Activated naive CD4-positive, alpha-beta T cell treated with anti-CD3 and anti-CD28 coated beads, Interleukin-2, amount 50 U/mL, for 16 hours (primary cell): ENCODE results near the gene AGTRAP.

ENCODE experiments used
- DNase-seq: peaks from one replicate; pipeline ENCODE4 v3.0.0-alpha.2; 2020

The AGTRAP gene

DNA sequence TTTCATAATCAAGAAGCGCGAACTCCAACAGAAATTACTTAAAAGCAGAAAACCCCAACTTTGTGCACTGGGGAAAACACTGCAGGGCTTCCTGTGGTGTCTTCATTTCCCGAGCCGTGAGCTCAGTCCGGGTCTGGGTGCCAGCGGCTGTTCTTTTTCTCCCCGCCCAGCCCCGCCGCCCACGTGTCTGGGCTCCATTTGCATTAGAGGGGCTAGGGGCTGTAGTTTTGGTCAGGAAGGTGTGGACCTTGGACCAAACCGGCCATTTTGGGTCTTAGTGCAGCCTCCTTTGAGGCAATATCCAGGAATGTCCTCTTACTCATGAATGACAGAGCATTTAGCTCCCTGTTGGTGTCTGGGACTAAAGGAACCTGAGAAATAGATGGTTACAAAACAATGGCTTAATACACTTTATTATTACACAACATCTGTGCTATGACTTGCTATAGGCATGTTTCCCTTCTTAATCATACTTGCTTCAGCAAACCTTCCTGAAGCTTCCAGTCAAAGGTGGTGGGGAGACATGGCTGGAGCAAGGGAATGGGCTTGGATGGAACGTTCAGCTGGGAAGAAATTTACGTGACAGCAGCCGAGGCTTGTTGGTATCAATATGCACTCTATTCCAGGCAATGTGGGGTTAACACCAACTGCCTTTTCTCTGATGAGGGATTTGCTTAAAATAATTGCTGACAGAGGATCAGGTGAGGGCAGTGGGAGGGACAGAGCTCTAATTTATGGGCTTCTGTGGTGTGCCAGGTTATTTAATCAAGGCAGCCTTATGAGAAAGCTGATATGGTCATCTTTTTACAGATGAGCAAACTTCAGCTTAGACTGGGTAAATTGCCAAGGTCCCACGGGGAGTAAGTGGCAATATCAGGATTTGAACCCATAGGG lies 1.1 kb downstream of the AGTRAP start:
- DNase-seq = peak; percentile 39

DNA sequence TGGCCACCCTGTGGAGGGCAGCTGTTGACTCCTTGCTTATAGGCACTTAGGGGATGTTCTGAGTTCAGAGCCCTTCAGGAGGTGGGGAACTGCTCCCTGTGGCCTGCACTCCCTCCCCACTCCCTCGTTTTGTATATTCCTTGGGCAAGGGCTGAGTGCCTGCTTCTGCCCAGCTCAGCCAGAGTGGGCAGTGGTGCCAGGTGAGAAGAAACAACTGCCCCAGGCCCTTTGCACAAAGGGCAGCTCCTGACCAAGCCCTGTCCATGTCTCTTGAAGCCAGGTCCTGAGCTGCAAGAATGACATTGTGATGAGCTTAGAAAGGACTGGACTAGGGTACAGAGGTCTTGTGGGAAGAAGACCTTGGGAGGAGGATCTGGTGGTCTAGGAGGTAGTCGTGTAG lies 2.2 kb downstream of the AGTRAP start:
- no peak for DNase-seq

DNA sequence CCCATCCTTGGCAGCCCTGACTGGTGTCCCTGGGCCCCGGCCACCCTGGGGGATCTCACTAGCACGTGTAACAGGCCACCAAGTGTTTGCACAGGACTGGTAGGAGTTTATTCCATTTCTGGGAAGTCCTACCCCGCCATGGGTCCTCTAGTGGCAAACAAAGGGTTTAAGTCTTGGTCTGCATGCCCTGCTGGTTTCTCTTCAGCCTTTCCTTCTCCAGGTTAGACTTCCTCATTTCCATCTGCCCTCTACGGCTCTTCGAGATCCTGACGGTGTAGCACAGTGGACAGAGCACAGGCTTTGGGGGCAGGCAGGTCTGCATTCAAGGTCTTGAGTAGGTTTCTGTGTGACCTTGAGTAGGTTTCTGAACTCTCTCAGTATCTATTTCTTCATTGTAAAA lies 2.8 kb downstream of the AGTRAP start:
- DNase-seq = no peak

DNA sequence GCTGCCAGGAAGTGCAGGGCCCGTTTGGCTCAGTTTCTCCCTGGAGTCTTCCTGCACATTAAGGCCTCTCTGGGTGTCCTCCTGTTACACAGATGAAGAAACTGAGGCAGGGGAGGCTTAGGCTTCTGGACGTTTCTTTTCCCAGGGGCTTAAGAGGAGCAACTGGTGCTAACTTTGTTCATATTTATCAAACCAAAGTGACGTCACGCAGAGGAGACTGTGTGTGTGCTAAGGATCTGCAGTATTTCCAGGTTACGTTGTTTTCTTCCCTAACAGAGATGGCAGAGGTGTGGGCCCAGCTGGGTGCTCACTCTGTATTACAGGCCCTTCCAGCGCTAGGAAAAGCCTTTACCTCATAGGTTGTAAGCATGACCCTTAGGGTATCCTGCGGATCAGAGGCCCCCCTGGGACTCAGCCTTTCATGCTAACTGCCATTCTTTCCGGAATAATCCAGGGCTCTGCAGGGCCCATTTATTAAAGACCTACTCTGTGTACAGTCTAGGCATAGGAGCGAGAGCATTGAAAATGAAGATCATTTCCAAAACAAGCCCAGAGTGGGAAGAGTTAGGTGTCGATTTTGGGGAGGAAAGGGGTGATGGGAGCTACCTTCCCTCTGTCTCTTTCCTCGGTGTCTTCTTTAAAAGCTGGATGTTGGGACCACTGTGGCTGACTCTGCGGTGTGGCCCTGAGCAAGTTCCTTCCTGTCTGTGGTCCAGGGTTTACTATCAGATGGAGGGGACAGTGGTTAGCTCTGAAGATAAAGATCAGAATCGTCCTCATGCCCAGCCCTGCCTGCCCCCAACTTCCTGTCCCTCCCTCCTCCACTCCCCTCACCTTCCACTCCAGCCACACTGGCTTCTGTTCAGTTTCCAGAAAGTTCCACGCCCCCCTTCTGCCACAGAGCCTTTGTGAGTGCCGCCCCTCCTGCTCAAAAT lies 4.6 kb downstream of the AGTRAP start:
- DNase-seq = no peak

DNA sequence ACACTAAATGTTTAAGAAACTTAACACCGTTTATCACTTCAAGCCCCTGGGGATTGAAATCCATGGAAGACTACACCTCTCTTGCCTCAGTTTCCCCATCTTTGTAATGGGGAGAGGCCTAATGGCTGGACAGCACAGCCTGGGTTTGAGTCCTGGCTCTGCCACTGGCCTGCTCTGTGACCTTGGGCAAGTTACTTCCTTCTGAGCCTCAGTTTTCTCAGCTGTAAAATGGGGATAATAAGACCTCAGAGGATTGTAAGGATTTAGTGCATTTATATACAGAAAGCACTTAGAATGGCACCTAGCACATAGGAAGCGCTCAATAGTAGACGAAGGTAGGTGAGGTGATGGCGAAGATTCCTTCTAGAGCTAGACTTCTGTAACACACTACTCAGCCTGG lies 5.5 kb downstream of the AGTRAP start:
- DNase-seq = no peak

DNA sequence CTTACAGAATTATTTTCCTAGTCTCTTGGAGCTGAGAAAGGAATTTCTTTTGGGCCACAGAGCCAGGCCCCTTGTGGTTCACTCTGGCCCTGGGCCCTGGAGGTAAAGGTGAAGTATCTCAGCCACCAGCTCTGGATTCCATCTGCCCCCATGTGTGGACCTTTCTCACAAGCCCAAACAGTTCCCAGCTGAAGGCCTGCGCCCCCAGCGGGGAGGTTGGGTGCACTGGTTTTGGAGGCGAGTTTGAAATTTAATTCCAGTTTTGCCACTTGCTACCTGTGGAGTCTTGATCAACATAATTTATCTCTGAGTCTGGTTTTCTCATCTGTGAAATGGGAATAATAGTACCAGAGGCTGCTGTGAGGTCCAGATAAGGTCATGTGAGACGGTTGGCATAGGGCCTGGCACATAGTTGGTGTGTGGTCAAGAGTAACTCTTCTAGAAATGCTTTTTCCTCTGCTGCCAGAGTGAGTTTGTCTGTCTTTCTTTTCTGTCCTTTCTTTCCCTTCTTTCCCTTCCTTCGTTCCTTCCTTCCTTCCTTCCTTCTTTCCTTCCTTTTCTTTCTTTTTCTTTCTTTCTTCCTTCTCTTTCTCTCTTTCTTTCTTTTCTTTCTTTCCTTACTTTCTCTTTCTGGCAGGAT lies 6.1 kb downstream of the AGTRAP start:
- no peak for DNase-seq

DNA sequence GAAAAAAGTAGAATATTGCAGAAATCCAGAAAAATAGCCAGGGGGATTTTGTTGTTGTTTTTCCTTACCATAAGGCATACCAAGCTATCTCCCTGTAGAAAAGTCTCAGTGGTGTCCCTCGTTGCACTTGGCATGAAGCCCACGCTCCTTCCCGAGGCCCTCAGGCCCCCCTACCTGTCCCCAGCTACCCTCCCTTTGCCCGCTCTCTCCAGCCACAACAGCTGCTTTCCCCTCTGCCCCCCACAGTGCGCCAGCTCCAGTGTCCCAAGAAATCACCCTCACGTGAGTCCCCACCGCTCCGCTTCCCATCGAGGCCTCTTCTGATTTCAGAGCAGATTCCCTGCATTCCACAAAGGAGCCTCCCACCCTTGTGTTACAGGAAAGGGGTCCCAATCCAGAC lies 8.4 kb downstream of the AGTRAP start:
- no peak for DNase-seq

DNA sequence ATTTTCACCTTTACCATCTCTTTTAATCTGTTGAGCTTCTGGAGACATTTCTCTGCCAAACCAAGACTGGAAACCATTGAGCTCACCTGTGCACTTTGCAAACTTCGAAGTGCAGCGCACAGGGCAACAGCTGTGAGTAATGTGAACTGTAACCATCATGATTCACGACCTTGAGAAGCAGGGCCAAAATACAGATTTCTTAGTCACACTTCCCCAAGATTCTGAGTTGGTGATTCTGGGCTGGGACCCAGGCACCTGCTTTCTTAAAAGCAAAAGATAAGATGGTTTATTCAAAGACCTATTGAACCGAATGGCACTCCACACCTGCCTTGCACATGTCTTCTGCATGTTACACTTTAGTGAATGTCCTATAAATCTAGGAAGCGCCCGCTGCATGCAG lies 10.2 kb downstream of the AGTRAP start:
- DNase-seq = no peak

DNA sequence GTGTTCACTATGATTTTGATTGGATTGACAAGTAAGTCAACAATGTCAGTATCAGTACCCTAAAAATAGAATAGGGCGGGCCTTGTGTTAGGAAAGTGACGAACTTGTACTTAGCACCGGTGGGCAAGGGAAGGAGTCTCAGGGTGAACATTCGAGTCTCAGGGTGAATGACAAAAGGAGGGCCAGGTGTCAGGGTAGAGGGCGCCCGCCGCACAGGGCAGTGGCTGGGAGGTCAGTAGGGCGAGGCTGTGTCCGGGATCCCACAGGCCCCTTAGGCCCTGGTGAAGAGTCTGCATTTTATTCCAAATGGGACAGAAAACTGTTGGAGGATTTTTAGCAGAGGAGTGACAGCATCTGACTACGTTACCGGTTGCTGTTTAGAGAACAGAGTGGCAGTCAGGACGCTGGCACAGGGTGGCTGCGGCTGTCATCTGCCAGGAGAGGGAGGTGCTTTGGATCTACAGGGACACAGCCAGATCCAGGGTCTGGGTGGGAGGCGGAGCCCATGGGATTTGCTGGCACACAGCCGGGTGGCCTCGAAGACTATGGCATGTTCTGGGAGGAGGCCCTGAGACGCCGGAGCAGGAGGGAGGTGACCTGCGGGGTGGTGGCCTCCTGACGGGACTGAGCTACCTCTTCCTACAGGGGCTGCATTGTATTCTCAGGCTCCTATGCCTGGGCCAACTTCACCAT lies 11.0 kb downstream of the AGTRAP start:
- DNase-seq = no peak

DNA sequence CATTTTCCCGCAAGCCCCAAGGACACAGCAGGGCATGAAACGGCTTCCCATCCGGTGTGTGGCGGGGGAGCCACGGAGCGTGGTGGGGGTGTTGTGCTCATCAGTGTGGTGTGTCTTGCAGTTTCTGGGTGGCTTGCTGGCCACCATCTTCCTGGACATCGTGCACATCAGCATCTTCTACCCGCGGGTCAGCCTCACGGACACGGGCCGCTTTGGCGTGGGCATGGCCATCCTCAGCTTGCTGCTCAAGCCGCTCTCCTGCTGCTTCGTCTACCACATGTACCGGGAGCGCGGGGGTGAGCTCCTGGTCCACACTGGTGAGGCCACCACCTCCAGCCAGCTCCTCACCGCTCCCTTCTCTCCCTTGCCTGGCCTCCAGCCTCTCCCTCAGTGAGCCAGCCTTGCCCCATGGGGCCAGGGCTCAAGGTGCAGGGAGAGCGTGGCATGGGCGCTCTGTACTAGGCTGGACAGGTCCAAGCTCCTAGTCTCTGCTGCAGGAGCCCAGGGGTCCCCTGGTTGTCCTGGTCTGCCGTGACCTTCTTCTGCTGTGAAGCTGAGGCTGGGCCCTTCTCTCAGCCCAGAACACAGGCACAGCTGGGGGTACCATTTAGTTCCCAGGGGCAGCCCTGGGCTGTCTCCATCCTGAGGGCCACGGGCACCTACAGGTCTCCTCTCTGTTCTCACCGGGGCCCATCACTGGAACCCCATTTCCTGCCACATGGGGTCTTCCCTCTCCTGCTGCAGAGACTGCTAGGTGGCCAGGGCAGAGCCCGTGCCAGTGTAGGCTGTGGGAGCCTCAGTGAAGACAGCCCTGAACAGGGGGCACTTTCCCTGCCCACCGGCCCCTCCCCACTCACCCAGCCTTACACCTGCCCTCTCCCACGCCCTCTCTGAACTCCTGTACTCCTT lies 12.6 kb downstream of the AGTRAP start:
- no peak for DNase-seq

DNA sequence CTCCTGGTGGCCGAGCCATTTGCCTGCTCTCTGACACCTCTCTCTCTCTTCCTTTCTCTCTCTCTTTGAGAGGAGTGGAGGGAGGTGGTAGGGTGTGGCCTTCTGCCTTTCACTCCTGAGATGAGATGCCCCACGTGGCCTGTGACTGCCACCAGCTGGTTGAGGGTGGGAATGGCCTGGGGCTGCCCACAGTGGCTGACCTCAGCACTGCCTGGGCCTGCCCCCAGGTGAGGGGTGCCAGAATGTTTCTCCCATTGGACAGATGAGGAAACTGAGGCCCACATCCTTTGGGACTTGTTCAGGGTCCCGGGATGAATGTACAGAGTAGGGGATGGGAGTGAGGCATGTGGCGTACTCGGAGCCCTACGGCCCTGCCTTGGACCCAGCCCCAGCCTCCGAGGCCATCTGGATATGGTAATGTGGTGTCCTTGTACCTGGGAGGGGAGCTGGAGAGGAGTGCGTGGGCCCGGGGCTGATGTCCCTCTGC lies 13.3 kb downstream of the AGTRAP start:
- peak; percentile 47 for DNase-seq

DNA sequence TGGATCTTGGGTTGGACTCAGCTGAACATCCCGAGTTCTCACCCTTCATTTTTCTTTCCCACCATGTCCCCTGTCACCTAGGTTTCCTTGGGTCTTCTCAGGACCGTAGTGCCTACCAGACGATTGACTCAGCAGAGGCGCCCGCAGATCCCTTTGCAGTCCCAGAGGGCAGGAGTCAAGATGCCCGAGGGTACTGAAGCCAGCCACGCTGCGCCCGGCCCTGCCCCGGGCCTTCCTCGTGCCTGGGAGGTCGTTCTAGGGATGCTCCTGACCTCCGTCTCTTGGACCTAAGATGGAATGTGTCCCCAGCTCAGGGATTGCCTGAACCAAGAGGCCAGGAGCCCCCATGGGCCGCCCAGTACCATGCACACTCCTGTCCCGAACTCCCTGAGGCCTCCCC lies 14.1 kb downstream of the AGTRAP start:
- DNase-seq = no peak

DNA sequence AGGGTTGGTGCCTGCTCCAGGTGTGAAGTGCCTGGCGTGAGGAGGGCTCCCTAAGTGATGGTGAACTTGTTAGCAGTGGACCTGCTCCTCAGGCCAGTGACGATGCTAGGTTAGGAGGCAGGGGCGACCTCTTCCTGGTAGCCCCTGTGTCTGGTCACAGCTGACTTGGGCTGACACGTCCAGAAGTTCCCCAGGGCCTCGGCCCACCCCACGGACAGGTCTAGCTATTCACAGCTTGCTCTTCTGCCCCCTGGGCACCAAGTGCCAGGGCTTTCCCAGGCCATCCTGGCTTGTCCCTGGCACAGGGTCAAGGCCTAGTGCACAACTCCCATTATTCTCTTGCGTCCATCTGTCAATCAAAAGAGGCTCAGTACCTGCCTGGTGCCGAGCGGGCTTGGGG lies 15.2 kb downstream of the AGTRAP start:
- no peak for DNase-seq

DNA sequence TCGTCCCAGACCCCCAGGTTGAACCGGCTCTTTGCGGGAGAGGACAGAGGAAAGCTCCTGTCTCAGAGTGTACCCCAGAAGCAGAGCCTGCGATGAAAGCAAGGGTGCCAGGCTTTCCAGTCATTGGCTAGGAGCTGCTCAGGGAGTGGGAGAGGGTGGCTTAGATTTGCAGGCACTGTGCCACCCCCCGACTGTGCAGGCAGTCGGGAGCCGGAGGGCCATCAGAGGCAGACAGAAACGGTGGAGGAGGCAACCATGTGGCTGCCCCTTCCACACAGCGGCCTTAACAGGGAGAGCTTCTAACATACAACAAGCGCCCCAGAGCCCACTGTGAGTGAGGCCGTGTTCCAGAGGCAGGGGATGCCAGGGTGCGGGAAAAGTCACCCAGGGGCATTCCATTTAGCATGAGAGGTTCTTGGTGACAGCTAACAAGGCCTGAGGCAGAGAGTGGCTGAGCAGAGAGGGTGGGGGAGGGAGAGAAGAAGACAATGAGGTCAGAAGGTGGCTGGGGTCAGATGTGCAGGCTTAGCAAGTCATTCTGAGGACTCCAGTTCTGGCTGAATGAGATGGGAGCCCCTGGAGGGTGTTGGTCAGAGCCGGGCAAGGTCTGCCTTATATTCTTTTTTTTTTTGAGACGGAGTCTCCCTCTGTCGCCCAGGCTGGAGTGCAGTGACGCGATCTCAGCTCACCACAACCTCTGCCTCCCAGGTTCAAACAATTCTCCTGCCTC lies 16.6 kb downstream of the AGTRAP start:
- DNase-seq = no peak

DNA sequence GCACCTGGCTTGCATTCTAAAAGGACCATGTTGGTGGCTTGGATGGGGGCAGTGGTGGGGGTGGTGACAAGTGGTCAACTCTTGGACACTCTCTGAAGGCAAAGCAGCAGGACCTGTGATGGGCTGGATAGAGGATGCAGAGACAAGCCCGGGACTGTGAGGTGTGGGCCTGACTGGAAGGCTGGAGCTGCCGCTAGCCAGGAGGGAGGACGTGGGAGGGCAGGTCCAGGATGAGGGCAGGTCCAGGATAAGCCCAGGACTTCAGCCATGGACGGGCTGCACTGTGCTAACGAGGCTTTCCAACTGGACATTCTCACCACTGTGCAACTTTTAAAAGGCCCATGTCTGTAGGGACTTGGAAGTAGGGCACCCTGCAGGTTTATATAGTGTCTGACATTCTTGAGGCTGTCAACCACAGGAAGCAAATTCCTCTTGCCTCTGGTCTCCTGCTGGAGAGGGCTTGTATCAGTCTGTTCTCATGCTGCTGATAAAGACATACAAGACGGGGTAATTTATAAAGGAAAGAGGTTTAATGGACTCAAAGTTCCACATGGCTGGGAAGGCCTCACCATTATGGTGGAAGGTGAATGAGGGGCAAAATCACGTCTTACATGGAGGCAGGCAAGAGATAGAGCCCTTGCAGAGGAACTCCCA lies 17.7 kb downstream of the AGTRAP start:
- DNase-seq = no peak

DNA sequence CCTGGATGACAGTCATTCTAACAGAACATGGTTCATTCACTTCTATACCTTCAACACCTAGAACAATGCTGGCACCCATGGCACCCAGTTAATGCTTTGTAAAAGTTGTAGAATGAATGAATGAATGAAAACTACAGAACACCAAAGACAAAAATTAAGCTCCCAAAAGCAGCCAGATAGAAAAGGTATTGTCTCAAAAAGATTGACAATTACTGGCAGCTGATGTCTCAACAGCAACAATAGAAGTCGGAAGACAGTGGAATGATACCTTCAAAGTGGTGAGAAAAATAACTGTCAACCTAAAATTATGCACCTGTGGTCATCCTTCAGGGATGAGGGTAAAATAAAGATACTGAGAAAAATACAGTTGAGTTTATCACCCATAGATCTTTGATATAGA lies 21.1 kb downstream of the AGTRAP start:
- no peak for DNase-seq

DNA sequence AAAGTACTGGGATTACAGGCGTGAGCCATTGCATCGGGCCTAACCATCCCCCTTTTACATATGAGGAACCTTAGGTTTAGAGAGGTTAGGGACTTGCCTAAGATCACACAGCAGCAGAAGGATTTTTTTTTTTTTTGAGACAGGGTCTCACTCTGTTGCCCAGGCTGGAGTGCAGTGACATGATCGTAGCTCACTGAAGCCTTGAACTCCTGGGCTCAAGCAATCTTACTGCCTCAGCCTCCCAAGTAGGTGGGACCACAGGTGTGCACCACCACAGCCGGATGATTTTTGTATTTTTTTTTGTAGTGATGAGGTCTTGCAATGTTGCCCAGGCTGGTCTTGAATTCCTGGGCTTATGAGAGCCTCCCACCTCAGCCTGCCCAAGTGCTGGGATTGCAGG lies 23.9 kb downstream of the AGTRAP start:
- no peak for DNase-seq

DNA sequence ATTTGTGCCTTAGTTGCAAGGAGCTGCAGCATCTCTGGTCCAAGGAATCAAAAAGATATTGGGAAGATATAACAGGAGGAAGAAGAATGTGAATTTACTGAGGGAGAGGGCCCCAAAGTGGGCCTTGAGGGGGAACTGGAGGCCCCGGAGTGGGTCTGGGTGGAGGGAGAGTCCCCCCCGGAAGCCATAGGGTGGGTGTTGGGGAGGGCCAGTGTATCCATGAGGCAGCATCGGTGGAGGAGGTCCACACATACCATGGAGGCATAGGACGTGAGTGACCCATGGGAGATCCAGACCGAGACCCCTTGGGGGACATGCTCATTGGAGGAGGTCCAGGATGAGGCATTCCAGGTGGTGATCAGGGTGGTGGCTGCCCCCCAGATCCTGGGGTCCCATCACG lies 25.3 kb downstream of the AGTRAP start:
- no peak for DNase-seq

DNA sequence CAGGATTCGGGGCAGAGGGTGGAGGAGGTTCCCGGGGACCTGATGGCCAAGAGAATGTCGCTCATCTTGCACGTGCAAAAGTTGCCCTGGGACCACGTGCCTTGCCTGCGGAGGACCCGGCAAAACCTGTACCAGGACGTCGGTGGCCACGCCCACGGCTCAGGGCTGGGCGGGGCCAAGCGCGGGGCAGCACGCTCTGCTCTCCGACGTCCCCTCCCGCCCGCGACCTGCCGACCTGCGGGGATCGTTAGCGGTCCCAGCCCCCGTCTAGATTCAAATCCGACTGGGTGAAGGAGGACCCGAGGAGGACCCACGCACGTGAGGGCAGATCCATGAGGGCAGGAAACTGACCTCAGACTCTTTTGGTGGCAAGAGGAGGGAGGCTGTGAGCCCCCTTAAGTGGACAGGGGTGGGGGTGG lies 26.1 kb downstream of the AGTRAP start, which contains the start of gene C1orf167:
Gene C1orf167 (plus strand): TSS at position 206 of the 419 bp plus-strand sequence. CDS start 2,208 bp downstream, outside the sequence.
- peak; percentile 43 for DNase-seq

DNA sequence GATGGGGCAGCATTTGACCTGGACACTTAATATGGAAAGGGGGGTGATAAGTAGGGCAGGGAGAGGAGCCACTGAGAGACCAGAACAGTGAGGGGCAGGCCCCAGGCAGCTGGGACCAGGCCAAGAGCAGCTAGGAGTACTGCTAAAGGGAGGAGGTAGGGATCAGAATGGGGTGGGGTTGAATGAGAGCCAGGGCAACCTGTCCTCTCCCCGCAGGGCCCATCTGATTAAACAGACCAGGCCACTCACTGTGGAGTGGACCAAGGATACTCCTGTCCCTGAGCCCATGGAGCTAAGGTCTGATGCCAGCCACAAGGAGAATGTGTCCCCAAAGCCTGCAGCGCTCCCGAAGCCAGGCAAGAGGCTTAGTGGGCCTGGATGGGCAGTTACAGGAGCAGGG lies 28.2 kb downstream of the AGTRAP start:
- DNase-seq = no peak
